BE2C (cell line): ENCODE results near the gene ATP23.

Experiments
- DNase-seq: peaks from one replicate; pipeline ENCODE4 v3.0.0-alpha.2; 2020
- H3K27me3 ChIP-seq: fragments of 250-450 bp; sonication (Bioruptor Pico); 2 replicates; pipeline ENCODE4 v1.5.1; 2020; ENCODE audit warnings: mild to moderate bottlenecking
- H3K36me3 ChIP-seq: fragments of 250-450 bp; sonication (Bioruptor Pico); 2 replicates; pipeline ENCODE4 v1.5.1; 2020; ENCODE audit warnings: mild to moderate bottlenecking
- H3K4me1 ChIP-seq: fragments of 250-450 bp; sonication (Bioruptor Pico); 2 replicates; pipeline ENCODE4 v1.5.1; 2020
- H3K4me3 ChIP-seq: 2 replicates; pipeline ENCODE4 v1.5.1; 2011; ENCODE audit warnings: low read depth, low read length
- H3K9me3 ChIP-seq: fragments of 250-450 bp; sonication (Bioruptor Pico); 2 replicates; pipeline ENCODE4 v1.5.1; 2020
- CTCF ChIP-seq: IDR thresholded peaks from 2 replicates; pipeline ENCODE4 v1.5.1; 2012; ENCODE audit warnings: mild to moderate bottlenecking, low read depth, low read length

Gene ATP23

GRCh38 chr12:57908511-57908910 is 32.9 kb upstream of the ATP23 start:
- no peak for DNase-seq
- no peaks in the 10 kb centered on the region for H3K9me3 ChIP-seq
- no peak for TF ChIP-seq CTCF
- no peaks in the 10 kb centered on the region for H3K27me3 ChIP-seq
- H3K36me3 ChIP-seq: no peaks in the 10 kb centered on the region
- H3K4me3 ChIP-seq: no peak overlapping the region
- H3K4me1 ChIP-seq: no peaks in the 10 kb centered on the region

GRCh38 chr12:57909056-57909455 is 32.3 kb upstream of the ATP23 start:
- Histone ChIP-seq H3K27me3 (no peaks in the 10 kb centered on the region), H3K4me3 (no peak overlapping the region), H3K4me1 (no peaks in the 10 kb centered on the region), H3K9me3 (no peaks in the 10 kb centered on the region), H3K36me3 (no peaks in the 10 kb centered on the region)
- DNase-seq: no peak
- TF ChIP-seq CTCF: no peak

GRCh38 chr12:57909611-57910010 is 31.8 kb upstream of the ATP23 start:
- DNase-seq: no peak
- no peaks in the 10 kb centered on the region for H3K9me3 ChIP-seq
- no peaks in the 10 kb centered on the region for H3K4me1 ChIP-seq
- H3K36me3 ChIP-seq: no peaks in the 10 kb centered on the region
- H3K4me3 ChIP-seq: no peak overlapping the region
- TF ChIP-seq CTCF: no peak
- H3K27me3 ChIP-seq: no peaks in the 10 kb centered on the region

- H3K4me1 ChIP-seq: no peaks in the 10 kb centered on the region
- no peaks in the 10 kb centered on the region for H3K27me3 ChIP-seq
- no peak for TF ChIP-seq CTCF
- DNase-seq: no peak
- no peak overlapping the region for H3K4me3 ChIP-seq
- H3K9me3 ChIP-seq: no peaks in the 10 kb centered on the region
- no peaks in the 10 kb centered on the region for H3K36me3 ChIP-seq
Observed at GRCh38 chr12:57918147-57918546, 23.2 kb upstream of the ATP23 start.

- no peaks in the 10 kb centered on the region for H3K36me3 ChIP-seq
- no peak overlapping the region for H3K4me3 ChIP-seq
- TF ChIP-seq CTCF: no peak
- no peak for DNase-seq
- H3K9me3 ChIP-seq: no peaks in the 10 kb centered on the region
- H3K4me1 ChIP-seq: no peaks in the 10 kb centered on the region
- no peaks in the 10 kb centered on the region for H3K27me3 ChIP-seq
Observed at GRCh38 chr12:57927086-57927485, 14.3 kb upstream of the ATP23 start.

GRCh38 chr12:57929092-57929830 is 12.1 kb upstream of the ATP23 start:
- Histone ChIP-seq H3K9me3 (no peaks in the 10 kb centered on the region), H3K4me3 (no peak overlapping the region), H3K4me1 (no peaks in the 10 kb centered on the region), H3K36me3 (no peaks in the 10 kb centered on the region), H3K27me3 (no peaks in the 10 kb centered on the region)
- no peak for DNase-seq
- TF ChIP-seq CTCF: no peak
